GM19463 (cell line): ENCODE results near the gene RSF1.

Experiments used
- ATAC-seq: cut with Tn5 transposase; IDR thresholded peaks from one replicate; pipeline ENCODE4 v1.9.1; 2021; ENCODE audit warnings: mild to moderate bottlenecking, moderate library complexity; ENCODE audit not compliant: unreplicated experiment

Gene RSF1

GRCh38 chr11:77698896-77699295, 121.6 kb downstream of the RSF1 start:
- no peak for ATAC-seq

GRCh38 chr11:77697865-77698264, 122.7 kb downstream of the RSF1 start:
- ATAC-seq, result no peak

- ATAC-seq, result no peak
These were observed 125.1 kb downstream of the RSF1 start for GRCh38 chr11:77695417-77695816.

- no peak for ATAC-seq
These were observed 129.9 kb downstream of the RSF1 start for GRCh38 chr11:77690649-77691048.

GRCh38 chr11:77687088-77687487, 133.4 kb downstream of the RSF1 start:
- no peak for ATAC-seq

- no peak for ATAC-seq
These were observed 143.4 kb downstream of the RSF1 start for GRCh38 chr11:77677138-77677537.

- no peak for ATAC-seq
These were observed 148.3 kb downstream of the RSF1 start for GRCh38 chr11:77672264-77672663.

- no peak for ATAC-seq
These were observed 150.5 kb downstream of the RSF1 start for GRCh38 chr11:77669848-77670511.

GRCh38 chr11:77668760-77669159, 151.8 kb downstream of the RSF1 start:
- ATAC-seq, result no peak

- no peak for ATAC-seq
These were observed 155.1 kb downstream of the RSF1 start for GRCh38 chr11:77665240-77665965.

GRCh38 chr11:77661670-77662069, 158.9 kb downstream of the RSF1 start:
- ATAC-seq, result no peak

- no peak for ATAC-seq
These were observed 159.6 kb downstream of the RSF1 start for GRCh38 chr11:77660947-77661346.

GRCh38 chr11:77658213-77659013, 162.1 kb downstream of the RSF1 start:
- ATAC-seq, result no peak

GRCh38 chr11:77656362-77656761, 164.2 kb downstream of the RSF1 start:
- ATAC-seq, result no peak

GRCh38 chr11:77654770-77655434, 165.6 kb downstream of the RSF1 start:
- ATAC-seq, result no peak

GRCh38 chr11:77650123-77650522, 170.4 kb downstream of the RSF1 start:
- ATAC-seq, result no peak

- ATAC-seq, result no peak
These were observed 172.7 kb downstream of the RSF1 start for GRCh38 chr11:77647654-77648305.

- no peak for ATAC-seq
These were observed 175.6 kb downstream of the RSF1 start for GRCh38 chr11:77644887-77645286.

GRCh38 chr11:77642228-77642627, 178.3 kb downstream of the RSF1 start:
- ATAC-seq, result no peak

- peak; percentile 98 for ATAC-seq
These were observed 183.0 kb downstream of the RSF1 start, which contains the start of gene CLNS1A for GRCh38 chr11:77637345-77638165. Gene CLNS1A (minus strand): TSS chr11:77637794. CDS start chr11:77637714, 80 bp downstream.
